Stimulated activated CD8-positive, alpha-beta memory T cell treated with anti-CD3 and anti-CD28 coated beads, Interleukin-12 subunit alpha, Interleukin-12 subunit beta, amount 100 ng/mL, for 4 hours (primary cell): Measurements from ENCODE around the gene NRXN3.
"Not testable (repeated sequence)": the region's sequence is repeated elsewhere in the genome, so short reads cannot be mapped to it uniquely, and the experiment has no call there.

ENCODE experiments used
- DNase-seq: peaks from one replicate; pipeline ENCODE4 v3.0.0-alpha.2; 2020; ENCODE audit warnings: low read depth

NRXN3 gene

GRCh38 chr14:78486621-78487020 is 316.4 kb downstream of the NRXN3 start:
- no peak for DNase-seq

- not testable (repeated sequence) for DNase-seq
Measured at GRCh38 chr14:78487573-78487972, 317.4 kb downstream of the NRXN3 start.

- no peak for DNase-seq
Measured at GRCh38 chr14:78488938-78489337, 318.8 kb downstream of the NRXN3 start.

GRCh38 chr14:78491048-78491447 is 320.9 kb downstream of the NRXN3 start:
- no peak for DNase-seq

- DNase-seq: no peak
Measured at GRCh38 chr14:78498062-78498595, 328.0 kb downstream of the NRXN3 start.

GRCh38 chr14:78501909-78502308 is 331.7 kb downstream of the NRXN3 start:
- no peak for DNase-seq

- no peak for DNase-seq
Measured at GRCh38 chr14:78508023-78508422, 337.9 kb downstream of the NRXN3 start.

- DNase-seq: no peak
Measured at GRCh38 chr14:78509516-78509915, 339.3 kb downstream of the NRXN3 start.

GRCh38 chr14:78512021-78512420 is 341.8 kb downstream of the NRXN3 start:
- DNase-seq: no peak

- no peak for DNase-seq
Measured at GRCh38 chr14:78519863-78520262, 349.7 kb downstream of the NRXN3 start.

GRCh38 chr14:78524196-78524595 is 354.0 kb downstream of the NRXN3 start:
- no peak for DNase-seq

GRCh38 chr14:78524766-78525165 is 354.6 kb downstream of the NRXN3 start:
- no peak for DNase-seq

GRCh38 chr14:78530078-78530477 is 359.9 kb downstream of the NRXN3 start:
- no peak for DNase-seq

- no peak for DNase-seq
Measured at GRCh38 chr14:78534141-78534540, 364.0 kb downstream of the NRXN3 start.

GRCh38 chr14:78535041-78535440 is 364.9 kb downstream of the NRXN3 start:
- no peak for DNase-seq

- DNase-seq: not testable (repeated sequence)
Measured at GRCh38 chr14:78541788-78542187, 371.6 kb downstream of the NRXN3 start.

GRCh38 chr14:78543433-78543832 is 373.3 kb downstream of the NRXN3 start:
- no peak for DNase-seq

GRCh38 chr14:78561074-78561473 is 390.9 kb downstream of the NRXN3 start:
- DNase-seq: no peak

GRCh38 chr14:78566026-78566858 is 396.1 kb downstream of the NRXN3 start:
- peak; percentile 1 for DNase-seq

- DNase-seq: no peak
Measured at GRCh38 chr14:78566859-78567172, 396.6 kb downstream of the NRXN3 start.

- no peak for DNase-seq
Measured at GRCh38 chr14:78567343-78567742, 397.2 kb downstream of the NRXN3 start.

- DNase-seq: not testable (repeated sequence)
Measured at GRCh38 chr14:78573736-78574135, 403.6 kb downstream of the NRXN3 start.

GRCh38 chr14:78576437-78577166 is 406.4 kb downstream of the NRXN3 start:
- DNase-seq: no peak
